ENCODE measurements around the gene ZNF791.

Gene ZNF791

DNA sequence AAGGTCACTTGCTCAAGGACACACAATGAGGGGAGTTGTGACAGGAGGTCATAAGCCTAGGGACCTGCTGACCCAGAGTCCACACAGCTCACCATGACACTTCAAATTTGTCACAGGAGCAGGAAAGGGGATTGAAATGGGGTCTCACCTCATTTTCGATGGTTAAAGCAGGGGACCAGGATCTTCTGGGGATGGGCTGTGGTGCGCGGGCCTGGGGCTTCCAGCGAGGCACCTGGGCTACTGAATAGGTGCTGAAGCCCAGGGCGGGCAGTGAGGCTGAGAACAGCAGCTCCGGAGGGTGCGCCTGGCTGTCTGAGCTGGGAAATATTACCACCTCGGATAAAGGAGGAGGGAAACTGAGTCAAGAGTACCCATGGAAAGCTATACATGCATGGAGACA is 44.8 kb downstream of the ZNF791 start:
- TF ChIP-seq, protein P1, sequence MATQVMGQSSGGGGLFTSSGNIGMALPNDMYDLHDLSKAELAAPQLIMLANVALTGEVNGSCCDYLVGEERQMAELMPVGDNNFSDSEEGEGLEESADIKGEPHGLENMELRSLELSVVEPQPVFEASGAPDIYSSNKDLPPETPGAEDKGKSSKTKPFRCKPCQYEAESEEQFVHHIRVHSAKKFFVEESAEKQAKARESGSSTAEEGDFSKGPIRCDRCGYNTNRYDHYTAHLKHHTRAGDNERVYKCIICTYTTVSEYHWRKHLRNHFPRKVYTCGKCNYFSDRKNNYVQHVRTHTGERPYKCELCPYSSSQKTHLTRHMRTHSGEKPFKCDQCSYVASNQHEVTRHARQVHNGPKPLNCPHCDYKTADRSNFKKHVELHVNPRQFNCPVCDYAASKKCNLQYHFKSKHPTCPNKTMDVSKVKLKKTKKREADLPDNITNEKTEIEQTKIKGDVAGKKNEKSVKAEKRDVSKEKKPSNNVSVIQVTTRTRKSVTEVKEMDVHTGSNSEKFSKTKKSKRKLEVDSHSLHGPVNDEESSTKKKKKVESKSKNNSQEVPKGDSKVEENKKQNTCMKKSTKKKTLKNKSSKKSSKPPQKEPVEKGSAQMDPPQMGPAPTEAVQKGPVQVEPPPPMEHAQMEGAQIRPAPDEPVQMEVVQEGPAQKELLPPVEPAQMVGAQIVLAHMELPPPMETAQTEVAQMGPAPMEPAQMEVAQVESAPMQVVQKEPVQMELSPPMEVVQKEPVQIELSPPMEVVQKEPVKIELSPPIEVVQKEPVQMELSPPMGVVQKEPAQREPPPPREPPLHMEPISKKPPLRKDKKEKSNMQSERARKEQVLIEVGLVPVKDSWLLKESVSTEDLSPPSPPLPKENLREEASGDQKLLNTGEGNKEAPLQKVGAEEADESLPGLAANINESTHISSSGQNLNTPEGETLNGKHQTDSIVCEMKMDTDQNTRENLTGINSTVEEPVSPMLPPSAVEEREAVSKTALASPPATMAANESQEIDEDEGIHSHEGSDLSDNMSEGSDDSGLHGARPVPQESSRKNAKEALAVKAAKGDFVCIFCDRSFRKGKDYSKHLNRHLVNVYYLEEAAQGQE (IDR thresholded peaks at IDR 0.05; ENCODE audit: low read depth) = no peak
- TF ChIP-seq CREB1 (IDR thresholded peaks at IDR 0.05; ENCODE audit: low read depth) = no peak
- no peak for TF ChIP-seq CEBPB (IDR thresholded peaks at IDR 0.05)
- TF ChIP-seq ZBTB7A (IDR thresholded peaks at IDR 0.05; ENCODE audit: low read depth) = no peak
- no peak for TF ChIP-seq EGR1 (IDR thresholded peaks at IDR 0.05)
- TF ChIP-seq, protein P2, sequence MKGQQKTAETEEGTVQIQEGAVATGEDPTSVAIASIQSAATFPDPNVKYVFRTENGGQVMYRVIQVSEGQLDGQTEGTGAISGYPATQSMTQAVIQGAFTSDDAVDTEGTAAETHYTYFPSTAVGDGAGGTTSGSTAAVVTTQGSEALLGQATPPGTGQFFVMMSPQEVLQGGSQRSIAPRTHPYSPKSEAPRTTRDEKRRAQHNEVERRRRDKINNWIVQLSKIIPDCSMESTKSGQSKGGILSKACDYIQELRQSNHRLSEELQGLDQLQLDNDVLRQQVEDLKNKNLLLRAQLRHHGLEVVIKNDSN (IDR thresholded peaks at IDR 0.05) = no peak
- TF ChIP-seq TEAD4 (IDR thresholded peaks at IDR 0.05) = no peak

DNA sequence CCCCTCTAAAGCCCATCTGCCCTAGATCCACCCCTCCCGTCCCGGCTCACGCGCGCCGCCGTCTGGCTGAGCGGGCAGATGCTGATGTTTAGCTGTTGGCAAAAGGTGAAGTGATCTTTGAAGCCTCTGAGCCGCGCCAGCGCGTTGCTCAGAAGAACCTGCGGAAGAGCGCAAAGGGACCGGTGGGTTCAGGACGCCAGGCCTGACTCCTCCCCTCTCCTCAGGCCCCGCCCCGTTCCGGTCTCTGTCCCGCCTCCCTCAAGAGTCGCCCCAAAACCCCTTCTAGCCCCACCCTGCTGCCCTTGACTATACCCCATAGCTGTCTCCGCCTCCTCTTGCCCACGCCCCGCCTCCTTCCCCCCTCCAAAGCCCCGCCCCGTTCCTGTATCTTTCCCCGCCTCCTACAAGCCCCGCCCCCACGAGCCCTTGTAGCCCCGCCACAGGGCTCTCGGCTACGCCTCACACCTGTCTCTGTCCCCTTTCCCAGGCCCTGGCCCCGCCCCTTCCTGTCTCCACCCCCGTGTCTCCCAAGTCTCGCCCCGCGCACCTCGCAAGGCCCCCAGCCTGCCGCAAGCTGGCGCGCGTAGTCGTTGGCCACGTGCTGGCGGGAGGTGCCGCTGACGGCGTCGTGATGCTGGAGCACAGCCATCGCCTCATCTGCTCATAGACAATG is 46.3 kb downstream of the ZNF791 start:
- TF ChIP-seq TAF1 (IDR thresholded peaks at IDR 0.05; ENCODE audit: low read depth) = no peak
- no peak for TF ChIP-seq FOXM1 (IDR thresholded peaks at IDR 0.05; ENCODE audit: borderline replicate concordance, low read depth)
- TF ChIP-seq ZBTB7A (IDR thresholded peaks at IDR 0.05; ENCODE audit: low read depth) = no peak
- TF ChIP-seq CEBPB (IDR thresholded peaks at IDR 0.05) = no peak
- TF ChIP-seq, protein P2 (IDR thresholded peaks at IDR 0.05) = no peak
- no peak for TF ChIP-seq TCF12 (IDR thresholded peaks at IDR 0.05; ENCODE audit: low read depth)
- no peak for TF ChIP-seq TEAD4 (IDR thresholded peaks at IDR 0.05)
- TF ChIP-seq YY1 (IDR thresholded peaks at IDR 0.05; ENCODE audit: low read depth) = no peak
- TF ChIP-seq, protein P3, sequence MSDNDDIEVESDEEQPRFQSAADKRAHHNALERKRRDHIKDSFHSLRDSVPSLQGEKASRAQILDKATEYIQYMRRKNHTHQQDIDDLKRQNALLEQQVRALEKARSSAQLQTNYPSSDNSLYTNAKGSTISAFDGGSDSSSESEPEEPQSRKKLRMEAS (IDR thresholded peaks at IDR 0.05) = no peak
- TF ChIP-seq, protein P1 (IDR thresholded peaks at IDR 0.05; ENCODE audit: low read depth) = no peak
- TF ChIP-seq NFIC (IDR thresholded peaks at IDR 0.05) = no peak
- TF ChIP-seq EP300 (IDR thresholded peaks at IDR 0.05; ENCODE audit: borderline replicate concordance) = no peak

DNA sequence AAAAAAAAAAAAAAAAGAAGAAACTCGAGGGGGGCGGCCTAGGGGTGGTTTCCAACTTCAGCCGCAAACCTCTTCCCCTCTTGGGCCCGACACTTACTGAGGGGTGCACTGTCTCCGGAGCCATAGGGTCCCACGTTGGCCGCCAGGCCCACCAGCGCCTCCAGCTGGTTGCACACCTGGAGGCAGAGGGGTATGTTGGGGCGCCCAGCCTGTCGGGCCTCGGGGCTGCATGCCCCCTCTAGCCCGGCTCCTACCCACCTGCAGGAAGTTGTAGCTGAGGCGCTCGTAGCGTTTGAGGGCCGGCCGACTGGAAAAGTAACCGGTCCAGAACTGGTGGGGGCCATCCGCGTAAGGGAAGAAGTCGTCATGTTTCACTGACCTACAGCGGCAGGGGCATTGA is 47.2 kb downstream of the ZNF791 start:
- TF ChIP-seq ZBTB7A (IDR thresholded peaks at IDR 0.05; ENCODE audit: low read depth) = no peak
- TF ChIP-seq, protein P3 (IDR thresholded peaks at IDR 0.05) = no peak
- TF ChIP-seq NFIC (IDR thresholded peaks at IDR 0.05) = no peak
- no peak for TF ChIP-seq TCF12 (IDR thresholded peaks at IDR 0.05; ENCODE audit: low read depth)

DNA sequence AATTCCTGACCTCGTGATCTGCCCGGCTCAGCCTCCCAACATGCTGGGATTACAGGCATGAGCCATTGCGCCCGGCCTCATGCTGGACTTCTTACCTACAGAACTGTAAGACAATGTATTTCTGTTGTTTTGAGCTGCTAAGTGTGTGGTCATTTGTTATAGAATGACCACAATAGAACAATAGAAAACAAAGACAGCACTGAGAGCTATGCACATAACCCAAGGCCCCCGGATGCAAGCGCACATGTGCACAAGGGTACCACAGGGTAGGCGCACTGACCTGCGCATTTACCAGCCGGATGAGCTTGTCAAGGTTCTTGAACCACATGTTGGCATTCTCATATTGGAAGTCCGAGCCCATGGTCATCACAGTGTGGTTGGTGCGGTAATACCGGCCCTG is 50.3 kb downstream of the ZNF791 start:
- TF ChIP-seq, protein P2 (IDR thresholded peaks at IDR 0.05) = no peak
- TF ChIP-seq ZBTB7A (IDR thresholded peaks at IDR 0.05; ENCODE audit: low read depth) (no peak), TAF1 (IDR thresholded peaks at IDR 0.05; ENCODE audit: low read depth) (no peak), YY1 (IDR thresholded peaks at IDR 0.05; ENCODE audit: low read depth) (no peak), EGR1 (IDR thresholded peaks at IDR 0.05) (no peak), CREB1 (IDR thresholded peaks at IDR 0.05; ENCODE audit: low read depth) (no peak), TCF12 (IDR thresholded peaks at IDR 0.05; ENCODE audit: low read depth) (no peak), FOXM1 (IDR thresholded peaks at IDR 0.05; ENCODE audit: borderline replicate concordance, low read depth) (no peak), RAD21 (IDR thresholded peaks at IDR 0.05; ENCODE audit: low read depth) (no peak), EP300 (IDR thresholded peaks at IDR 0.05; ENCODE audit: borderline replicate concordance) (no peak), NFIC (IDR thresholded peaks at IDR 0.05) (no peak), TEAD4 (IDR thresholded peaks at IDR 0.05) (no peak), CEBPB (IDR thresholded peaks at IDR 0.05) (no peak)
- TF ChIP-seq, protein P3 (IDR thresholded peaks at IDR 0.05) = no peak
- TF ChIP-seq, protein P1 (IDR thresholded peaks at IDR 0.05; ENCODE audit: low read depth) = no peak
